Activated CD4-positive, alpha-beta memory T cell treated with anti-CD3 and anti-CD28 coated beads, Interleukin-2, amount 10 ng/mL, durations not matched to agents 7 days and 5 days (primary cell): Measurements from ENCODE around the gene MGA. TPM values are rescaled to one million over a fixed set of nuclear protein-coding genes. Genes with fewer than 3 reads are reported as not detected.

Source experiments
- CTCF ChIA-PET: fragments of 350-600 bp; sonication (Branson Sonifier 250); formaldehyde crosslinking; loops from one replicate; lab custom pipeline; 2021; ENCODE audit warnings: antibody characterized with exemption, inconsistent platforms; lab: Charles Lee
- POLR2A ChIA-PET: fragments of 350-600 bp; sonication (Branson Sonifier 250); formaldehyde crosslinking; loops from one replicate; lab custom pipeline; 2021; ENCODE audit warnings: antibody characterized with exemption; lab: Charles Lee
- DNase-seq: peaks from one replicate; pipeline ENCODE4 v3.0.0-alpha.2; 2020
- H3K27ac Mint-ChIP-seq: one replicate; pipeline ENCODE4 v1.8.0; 2021; ENCODE audit warnings: mild to moderate bottlenecking, mixed read lengths
- H3K27me3 Mint-ChIP-seq: one replicate; pipeline ENCODE4 v1.8.0; 2021; ENCODE audit warnings: mixed read lengths
- H3K36me3 Mint-ChIP-seq: one replicate; pipeline ENCODE4 v1.8.0; 2021; ENCODE audit warnings: low read depth, mixed read lengths
- H3K4me1 Mint-ChIP-seq: one replicate; pipeline ENCODE4 v1.8.0; 2021; ENCODE audit warnings: mixed read lengths
- H3K4me3 Mint-ChIP-seq: one replicate; pipeline ENCODE4 v1.8.0; 2021; ENCODE audit warnings: mild to moderate bottlenecking, mixed read lengths
- H3K9me3 Mint-ChIP-seq: one replicate; pipeline ENCODE4 v1.8.0; 2021; ENCODE audit warnings: mixed read lengths
- total RNA-seq, 2 experiments: library from RNA; stranded (reverse); gene quantifications; one replicate each; pipeline ENCODE4 v1.2.3, GENCODE V29; 2021

MGA gene
- total RNA-seq, 2 experiments from 2014 or later = 28.2 to 30.3 TPM

GRCh38 chr15:41816788-41817187, 156.6 kb downstream of the MGA start:
- DNase-seq = no peak
- H3K27me3 Mint-ChIP-seq = no peaks in the 10 kb centered on the region
- no peak overlapping the region for H3K4me3 Mint-ChIP-seq
- peaks cover 28% of the 10 kb centered on the region for H3K36me3 Mint-ChIP-seq
- ChIA-PET POLR2A (no interaction called here), CTCF (interaction anchor here (2.5 kb wide), 1 partner anchor 43 kb away, joined by 9 read pairs; the partner anchor contains the start of gene MAPKBP1)
- no peaks in the 10 kb centered on the region for H3K9me3 Mint-ChIP-seq
- no peak overlapping the region for H3K27ac Mint-ChIP-seq
- H3K4me1 Mint-ChIP-seq = peaks cover 18% of the 10 kb centered on the region

DNA sequence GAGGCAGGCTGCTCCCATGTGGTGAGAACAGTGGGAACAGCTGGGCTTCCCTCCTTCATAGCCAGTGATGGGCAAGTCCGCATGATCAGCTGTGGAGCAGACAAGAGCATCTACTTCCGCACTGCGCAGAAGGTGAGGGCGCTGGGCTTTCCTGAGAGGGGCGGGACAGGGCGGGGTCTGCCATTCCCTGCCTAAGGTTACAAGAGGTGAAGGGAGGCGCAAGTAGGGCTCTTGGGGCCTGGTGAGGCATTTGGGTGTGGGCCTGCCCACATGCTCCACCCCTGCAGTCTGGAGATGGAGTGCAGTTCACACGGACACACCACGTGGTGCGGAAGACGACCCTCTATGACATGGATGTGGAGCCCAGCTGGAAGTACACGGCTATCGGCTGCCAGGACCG, 157.1 kb downstream of the MGA start:
- DNase-seq = no peak
- ChIA-PET CTCF (interaction anchor here (2.5 kb wide), 1 partner anchor 44 kb away, joined by 9 read pairs; the partner anchor contains the start of gene MAPKBP1), POLR2A (no interaction called here)
- Mint-ChIP-seq H3K36me3 (peaks cover 28% of the 10 kb centered on the region), H3K4me3 (no peak overlapping the region), H3K27ac (no peak overlapping the region), H3K9me3 (no peaks in the 10 kb centered on the region), H3K4me1 (peaks cover 12% of the 10 kb centered on the region), H3K27me3 (no peaks in the 10 kb centered on the region)

DNA sequence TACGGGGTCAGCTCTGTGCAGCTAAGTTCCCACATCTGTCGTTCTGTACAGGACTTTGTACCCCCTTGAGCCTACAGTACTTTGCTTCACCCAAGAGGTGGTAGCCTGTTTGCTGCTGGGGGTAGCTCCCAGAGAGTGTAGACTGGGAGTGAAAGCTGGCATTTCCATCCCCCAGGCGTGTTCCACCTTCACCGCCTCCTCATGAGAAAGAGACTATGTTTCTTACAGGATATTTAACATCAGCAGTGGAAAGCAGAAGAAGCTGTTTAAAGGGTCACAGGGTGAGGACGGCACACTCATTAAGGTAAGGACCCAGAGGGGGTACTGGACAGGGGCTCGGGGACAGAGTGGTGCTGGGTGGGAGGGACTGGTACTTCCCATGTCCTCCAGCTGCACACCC, 157.6 kb downstream of the MGA start:
- POLR2A ChIA-PET = no interaction called here
- DNase-seq = no peak
- Mint-ChIP-seq H3K9me3 (no peaks in the 10 kb centered on the region), H3K27me3 (no peaks in the 10 kb centered on the region), H3K36me3 (peaks cover 30% of the 10 kb centered on the region), H3K27ac (no peak overlapping the region), H3K4me3 (no peak overlapping the region), H3K4me1 (peaks cover 8% of the 10 kb centered on the region)
- CTCF ChIA-PET = interaction anchor here (2.5 kb wide), 1 partner anchor 44 kb away, joined by 9 read pairs; the partner anchor contains the start of gene MAPKBP1

GRCh38 chr15:41819455-41820050, 159.3 kb downstream of the MGA start:
- Mint-ChIP-seq H3K4me3 (no peak overlapping the region), H3K36me3 (peaks cover 32% of the 10 kb centered on the region), H3K9me3 (no peaks in the 10 kb centered on the region), H3K4me1 (no peaks in the 10 kb centered on the region), H3K27ac (no peak overlapping the region), H3K27me3 (no peaks in the 10 kb centered on the region)
- DNase-seq = no peak
- POLR2A ChIA-PET = interaction anchor here (0.9 kb wide), 1 partner anchor 9 kb away, joined by 3 read pairs; no protein-coding TSS in a partner anchor
- CTCF ChIA-PET = interaction anchor here (1.7 kb wide), 1 partner anchor 46 kb away, joined by 7 read pairs; the partner anchor contains the start of gene MAPKBP1

- H3K27ac Mint-ChIP-seq = no peak overlapping the region
- H3K9me3 Mint-ChIP-seq = no peaks in the 10 kb centered on the region
- no peak for DNase-seq
Observed at GRCh38 chr15:41820791-41821423, 160.7 kb downstream of the MGA start.

DNA sequence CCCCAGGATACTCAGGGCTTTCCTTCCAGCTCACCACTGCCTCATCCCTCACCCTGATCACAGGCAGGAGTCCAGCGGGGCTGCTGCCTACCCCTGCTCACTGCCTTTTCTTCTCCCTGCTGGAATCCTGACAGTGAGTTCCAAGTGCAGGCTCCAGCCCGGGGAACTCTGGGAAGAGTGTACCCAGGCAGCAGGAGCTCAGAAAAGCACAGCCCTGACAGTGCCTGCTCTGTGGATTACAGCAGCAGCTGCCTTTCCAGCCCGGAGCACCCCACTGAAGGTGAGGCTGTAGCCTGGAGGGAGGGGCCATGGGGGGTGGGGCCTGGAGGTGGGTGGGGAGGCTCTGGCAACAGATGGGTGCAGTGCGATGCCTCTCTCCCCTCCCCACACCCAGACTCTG, 161.6 kb downstream of the MGA start:
- Mint-ChIP-seq H3K9me3 (no peaks in the 10 kb centered on the region), H3K4me1 (peaks cover 5% of the 10 kb centered on the region), H3K27ac (no peak overlapping the region), H3K27me3 (no peaks in the 10 kb centered on the region), H3K4me3 (no peak overlapping the region), H3K36me3 (peaks cover 34% of the 10 kb centered on the region)
- no peak for DNase-seq
- POLR2A ChIA-PET = interaction anchor here (0.9 kb wide), 1 partner anchor 24 kb away, joined by 3 read pairs; no protein-coding TSS in a partner anchor
- CTCF ChIA-PET = interaction anchor here (1.2 kb wide), 1 partner anchor 48 kb away, joined by 5 read pairs; the partner anchor contains the start of gene MAPKBP1

More at GRCh38 chr15:41820791-41821423, 160.7 kb downstream of the MGA start:
- Mint-ChIP-seq H3K4me3 (no peak overlapping the region), H3K27me3 (no peaks in the 10 kb centered on the region), H3K4me1 (no peaks in the 10 kb centered on the region), H3K36me3 (peaks cover 41% of the 10 kb centered on the region)
- ChIA-PET POLR2A (interaction anchor here (0.8 kb wide), 1 partner anchor 44 kb away, joined by 3 read pairs; no protein-coding TSS in a partner anchor), CTCF (interaction anchor here (0.9 to 1.7 kb wide), 4 partner anchors 9 to 47 kb away, joined by 4 to 7 read pairs (median 5); partner anchors contain the start of gene MAPKBP1)

- ChIA-PET CTCF (interaction anchor here (1.0 to 1.2 kb wide), 2 partner anchors 49 to 50 kb away, joined by 5 read pairs; partner anchors contain the start of gene MAPKBP1), POLR2A (no interaction called here)
- no peak overlapping the region for H3K4me3 Mint-ChIP-seq
- H3K4me1 Mint-ChIP-seq = peaks cover 5% of the 10 kb centered on the region
- no peak overlapping the region for H3K27ac Mint-ChIP-seq
- no peak for DNase-seq
- no peaks in the 10 kb centered on the region for H3K9me3 Mint-ChIP-seq
- H3K27me3 Mint-ChIP-seq = no peaks in the 10 kb centered on the region
- peaks cover 31% of the 10 kb centered on the region for H3K36me3 Mint-ChIP-seq
Observed at GRCh38 chr15:41822471-41822870, 162.3 kb downstream of the MGA start.

Other genes starting within 250 kb of the MGA start
- 10 to 100 TPM; 33.9 to 37.1 TPM for gene RTF1, start 243.3 kb upstream of the MGA start, total RNA-seq
- gene ITPKA, start 166.5 kb upstream of the MGA start, total RNA-seq = under 1 TPM; 0.30 to 0.48 TPM
- 1 to 10 TPM; 5.2 to 5.5 TPM for gene LTK, start 146.6 kb upstream of the MGA start, total RNA-seq
- gene RPAP1, start 116.1 kb upstream of the MGA start, total RNA-seq = 10 to 100 TPM; 33.9 to 35.1 TPM
- 1 to 10 TPM in 1 of 2 experiments, under 1 TPM in 1; 0.98 to 1.9 TPM for gene TYRO3, start 101.2 kb upstream of the MGA start, total RNA-seq
- gene MAPKBP1, start 114.1 kb downstream of the MGA start, total RNA-seq = 10 to 100 TPM; 28.9 to 31.6 TPM
- gene JMJD7, start 167.7 kb downstream of the MGA start, total RNA-seq = 10 to 100 TPM; 18.2 to 22.4 TPM
- gene PLA2G4B, start 178.4 kb downstream of the MGA start, total RNA-seq = 1 to 10 TPM; 6.0 to 6.8 TPM
- gene SPTBN5, start 233.6 kb downstream of the MGA start, total RNA-seq = 1 to 10 TPM; 1.5 to 1.6 TPM